GM18498 (cell line): ENCODE results near the gene UBASH3B.
"Not testable (repeated sequence)": the region's sequence is repeated elsewhere in the genome, so short reads cannot be mapped to it uniquely, and the experiment has no call there.

Experiments
- ATAC-seq: cut with Tn5 transposase; IDR thresholded peaks from one replicate; pipeline ENCODE4 v1.9.1; 2021; ENCODE audit warnings: mild to moderate bottlenecking, moderate library complexity; ENCODE audit not compliant: unreplicated experiment

UBASH3B gene

GRCh38 chr11:122655527-122656072 is at the start of gene UBASH3B:
Gene UBASH3B, plus strand, starts transcription at chr11:122655722. Its CDS starts 328 bp downstream, at chr11:122656050.
- peak; percentile 85 for ATAC-seq

GRCh38 chr11:122607162-122607561 is 48.4 kb upstream of the UBASH3B start:
- ATAC-seq = not testable (repeated sequence)

GRCh38 chr11:122612123-122612824 is 43.2 kb upstream of the UBASH3B start:
- no peak for ATAC-seq

GRCh38 chr11:122616718-122617117 is 38.8 kb upstream of the UBASH3B start:
- ATAC-seq = no peak

- ATAC-seq = no peak
These were observed 38.2 kb upstream of the UBASH3B start for GRCh38 chr11:122617297-122617696.

GRCh38 chr11:122617926-122618325 is 37.6 kb upstream of the UBASH3B start:
- no peak for ATAC-seq

- ATAC-seq = no peak
These were observed 36.6 kb upstream of the UBASH3B start for GRCh38 chr11:122618927-122619326.

- no peak for ATAC-seq
These were observed 35.8 kb upstream of the UBASH3B start for GRCh38 chr11:122619757-122620156.

- ATAC-seq = not testable (repeated sequence)
These were observed 30.0 kb upstream of the UBASH3B start for GRCh38 chr11:122625501-122625900.

- no peak for ATAC-seq
These were observed 29.4 kb upstream of the UBASH3B start for GRCh38 chr11:122625976-122626665.

- ATAC-seq = no peak
These were observed 27.8 kb upstream of the UBASH3B start for GRCh38 chr11:122627745-122628144.

GRCh38 chr11:122628810-122629555 is 26.5 kb upstream of the UBASH3B start:
- ATAC-seq = peak; percentile 67

- no peak for ATAC-seq
These were observed 23.2 kb upstream of the UBASH3B start for GRCh38 chr11:122632181-122632824.

GRCh38 chr11:122633219-122633829 is 22.2 kb upstream of the UBASH3B start:
- no peak for ATAC-seq

- ATAC-seq = no peak
These were observed 21.0 kb upstream of the UBASH3B start for GRCh38 chr11:122634501-122634900.

- ATAC-seq = no peak
These were observed 18.0 kb upstream of the UBASH3B start for GRCh38 chr11:122637541-122637940.

- ATAC-seq = no peak
These were observed 13.0 kb upstream of the UBASH3B start for GRCh38 chr11:122642472-122642922.

GRCh38 chr11:122642971-122643370 is 12.6 kb upstream of the UBASH3B start:
- no peak for ATAC-seq

- ATAC-seq = no peak
These were observed 9.7 kb upstream of the UBASH3B start for GRCh38 chr11:122645847-122646246.
